D341Med (cell line): ENCODE data around the gene SEC23IP.

ENCODE experiments used
- DNase-seq: peaks from one replicate; pipeline ENCODE4 v3.0.0; 2012; ENCODE audit warnings: low spot score

SEC23IP gene

DNA sequence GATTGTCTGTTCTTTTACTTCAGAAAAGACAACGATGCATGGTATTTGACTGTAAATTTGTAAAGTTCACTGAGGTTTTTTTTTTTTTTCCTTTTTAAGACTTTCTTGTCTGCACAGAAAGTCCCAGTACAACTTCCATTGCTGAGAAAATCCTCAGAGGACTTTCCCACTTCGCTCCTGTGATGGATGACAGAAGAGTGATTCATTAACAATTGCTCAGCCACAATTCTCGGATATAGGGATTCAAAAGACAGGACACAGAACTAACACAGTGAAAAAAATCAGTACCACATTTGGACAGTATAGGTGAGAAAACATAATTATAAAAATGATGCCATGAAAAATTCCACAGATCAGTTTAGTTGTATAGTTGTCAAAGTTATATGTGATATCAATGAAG is 48.0 kb downstream of the SEC23IP start:
- no peak for DNase-seq

DNA sequence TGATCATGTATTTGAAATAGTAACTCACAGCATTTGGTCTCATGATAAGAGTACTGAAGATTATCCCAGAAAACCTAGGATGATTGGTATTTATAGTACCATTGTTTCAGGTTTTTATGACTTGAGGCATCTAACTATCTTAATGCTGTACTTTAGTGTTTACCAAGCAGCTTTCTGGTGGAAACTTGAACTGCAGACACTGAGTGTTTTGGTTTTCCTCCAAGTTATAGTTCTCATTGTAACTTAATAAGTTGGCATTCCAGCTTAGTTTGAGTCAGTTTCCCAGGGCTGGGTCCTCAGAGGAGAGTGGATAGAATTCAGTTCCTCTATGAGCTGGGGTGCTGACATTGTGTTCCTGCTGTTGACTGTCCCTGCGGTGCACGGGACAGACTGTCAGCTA is 50.4 kb downstream of the SEC23IP start:
- no peak for DNase-seq

DNA sequence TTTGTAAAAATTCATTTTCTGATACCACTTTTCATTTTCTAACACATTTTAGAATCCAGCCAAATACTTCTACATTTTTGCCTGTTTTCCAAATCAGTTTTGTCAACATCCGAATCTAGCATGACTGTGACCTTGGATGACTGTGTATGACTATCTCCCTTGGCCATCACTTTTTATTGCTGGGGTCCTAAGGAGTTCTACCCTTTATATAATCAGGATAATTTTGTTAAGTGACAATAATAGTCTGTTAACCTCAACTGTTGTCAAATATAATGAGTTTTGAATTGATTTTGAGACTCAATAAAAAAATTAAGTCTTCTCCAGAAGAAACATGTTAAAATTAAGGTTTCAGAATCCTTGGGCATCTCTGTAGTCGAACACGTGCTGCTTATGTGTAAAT is 53.3 kb downstream of the SEC23IP start:
- no peak for DNase-seq

DNA sequence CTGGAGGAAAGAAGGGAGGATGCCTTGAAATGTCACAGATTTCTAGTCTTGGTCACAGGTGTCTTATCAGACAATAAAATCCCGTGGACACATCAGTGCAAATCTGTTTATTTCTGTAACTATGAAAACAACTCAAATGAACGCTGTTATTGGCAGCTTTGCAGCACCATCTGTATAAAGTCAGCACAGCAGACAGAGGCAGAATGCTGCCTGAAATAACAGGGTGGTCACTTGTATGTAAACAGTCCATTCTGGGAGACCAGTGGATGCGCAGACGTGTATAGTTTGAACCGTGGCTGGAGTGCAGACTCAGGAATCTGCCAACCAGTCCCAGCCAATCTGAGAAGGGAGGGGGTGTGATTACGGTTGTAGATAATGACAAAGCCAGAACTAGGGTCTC is 54.8 kb downstream of the SEC23IP start:
- DNase-seq, result no peak

DNA sequence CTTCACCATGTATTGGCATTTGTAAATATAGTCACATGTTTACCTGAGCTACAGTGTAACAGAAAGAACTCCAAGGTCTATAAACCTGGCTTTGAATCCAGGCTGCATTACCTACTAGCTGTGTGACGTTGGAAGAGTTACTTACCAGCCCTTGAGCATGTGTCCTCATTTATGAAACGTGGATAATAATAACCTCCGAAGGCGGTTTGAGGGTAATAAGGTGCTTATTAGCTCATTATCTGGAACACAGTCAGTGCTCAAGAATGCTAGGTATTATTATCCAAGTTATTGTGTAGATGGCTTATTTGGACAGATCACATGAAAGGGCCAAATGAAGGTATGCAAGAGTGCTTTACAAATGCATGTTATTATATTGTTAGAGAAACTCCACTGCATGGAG is 64.9 kb downstream of the SEC23IP start:
- DNase-seq, result no peak

DNA sequence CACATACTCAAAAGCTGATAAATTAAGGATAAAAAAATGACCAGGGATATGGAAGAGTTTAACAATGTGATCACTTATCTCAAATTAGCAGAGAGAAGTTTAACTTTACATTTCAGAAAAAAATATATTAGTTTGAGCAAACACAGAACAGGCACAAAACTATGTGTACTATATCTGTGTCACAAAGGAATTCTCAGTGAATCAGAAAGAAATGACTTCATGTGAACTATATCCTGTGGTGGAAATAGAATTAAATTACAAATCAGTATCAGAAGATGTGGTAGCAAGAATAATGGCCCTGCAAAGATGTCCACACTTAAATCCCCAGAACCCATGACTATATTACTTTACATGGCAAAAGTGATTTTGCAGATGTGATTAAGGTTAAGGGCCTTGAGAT is 70.3 kb downstream of the SEC23IP start:
- no peak for DNase-seq

DNA sequence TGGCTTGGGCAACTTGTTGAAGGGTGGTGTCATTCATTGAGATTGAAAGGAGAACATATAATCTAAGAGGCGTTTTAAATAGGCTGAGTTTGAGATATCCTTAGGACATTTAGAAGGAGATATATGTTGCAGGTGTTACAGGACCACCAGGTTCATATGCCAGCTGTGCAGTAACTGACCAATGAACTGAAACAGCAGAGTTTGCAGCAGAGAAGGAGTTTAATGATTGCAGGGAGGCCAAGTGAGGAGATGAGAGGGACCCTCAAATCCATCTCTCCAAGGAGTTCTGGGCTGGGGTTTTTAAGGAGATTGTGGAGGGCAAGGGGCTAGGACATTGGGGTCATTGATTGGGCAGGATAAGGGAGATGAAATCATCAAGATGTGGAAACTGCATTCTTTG is 74.5 kb downstream of the SEC23IP start:
- no peak for DNase-seq

DNA sequence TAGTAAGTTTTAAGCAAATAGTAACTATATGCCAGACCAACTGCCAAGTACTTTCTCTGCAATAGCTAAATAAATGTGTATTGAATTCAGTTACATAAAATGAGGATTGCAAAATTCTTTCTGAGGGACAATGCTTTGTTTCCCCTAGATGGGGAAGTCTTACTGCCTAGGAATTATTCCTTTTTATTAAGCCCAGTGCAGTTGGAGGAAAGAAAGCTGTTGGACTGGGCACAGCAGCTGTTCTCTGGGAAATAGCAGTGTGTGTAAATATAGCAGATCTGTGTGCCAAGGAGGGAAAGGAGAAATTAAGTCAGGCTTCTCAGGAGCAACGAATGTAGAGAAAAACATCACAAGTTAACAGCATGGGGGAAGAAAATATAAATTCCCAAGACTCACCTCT is 77.1 kb downstream of the SEC23IP start:
- DNase-seq, result no peak

DNA sequence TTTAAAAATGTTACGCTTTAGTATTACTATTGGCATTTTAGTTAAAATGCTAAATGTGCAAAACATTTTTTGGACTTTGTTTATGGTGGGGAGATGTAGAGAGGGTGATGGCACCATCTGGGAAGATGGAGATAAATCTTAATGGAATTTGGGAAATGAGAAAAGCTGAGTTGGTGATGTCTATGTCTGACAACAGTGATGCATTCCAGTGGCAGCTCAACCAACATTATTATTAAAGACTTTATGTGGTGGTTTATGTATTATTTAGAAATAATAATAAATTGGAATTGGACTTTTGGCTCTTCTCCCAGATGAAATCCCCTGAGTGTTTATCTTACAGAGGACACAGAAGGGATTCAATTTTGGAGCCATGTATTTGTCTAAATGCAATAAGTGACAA is 77.6 kb downstream of the SEC23IP start:
- DNase-seq, result no peak

DNA sequence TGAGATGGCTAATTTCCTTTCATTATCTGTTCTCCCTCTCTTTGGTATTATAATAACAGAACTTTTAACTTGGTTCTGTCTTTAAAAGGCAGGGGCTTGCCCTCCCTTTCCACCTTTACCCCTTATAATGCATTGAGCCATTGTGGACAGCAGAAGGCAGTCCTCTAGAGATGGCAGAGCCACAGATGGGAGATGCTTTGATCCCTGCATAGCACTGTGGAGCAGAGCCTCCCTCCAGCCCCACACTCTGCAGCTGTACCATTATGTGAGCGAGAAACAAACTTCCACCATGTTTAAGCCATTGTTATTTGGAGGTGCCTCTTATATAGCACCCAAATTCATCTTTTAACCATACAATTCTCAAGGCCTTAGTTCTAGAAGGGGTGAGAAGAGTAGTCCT is 78.4 kb downstream of the SEC23IP start:
- no peak for DNase-seq

DNA sequence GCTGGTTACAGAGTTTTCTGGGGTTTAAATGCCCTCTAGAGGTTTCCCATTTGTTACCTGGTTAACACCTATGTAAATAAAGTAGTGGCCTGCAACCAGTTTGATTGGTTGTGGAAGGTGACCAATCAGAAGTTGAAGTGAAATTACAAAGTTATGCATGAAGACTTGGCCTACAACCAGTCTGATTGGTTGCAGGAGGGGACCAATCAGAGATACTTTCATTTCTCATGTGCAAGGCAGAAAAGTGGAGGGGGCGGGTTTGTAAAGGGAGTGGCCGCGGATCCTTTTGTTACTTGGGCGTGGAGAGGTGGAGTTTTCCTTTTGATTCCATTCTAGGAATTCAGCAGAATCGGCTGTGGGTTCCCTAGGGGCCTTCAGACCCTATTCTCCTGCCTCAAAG is 80.8 kb downstream of the SEC23IP start:
- no peak for DNase-seq

DNA sequence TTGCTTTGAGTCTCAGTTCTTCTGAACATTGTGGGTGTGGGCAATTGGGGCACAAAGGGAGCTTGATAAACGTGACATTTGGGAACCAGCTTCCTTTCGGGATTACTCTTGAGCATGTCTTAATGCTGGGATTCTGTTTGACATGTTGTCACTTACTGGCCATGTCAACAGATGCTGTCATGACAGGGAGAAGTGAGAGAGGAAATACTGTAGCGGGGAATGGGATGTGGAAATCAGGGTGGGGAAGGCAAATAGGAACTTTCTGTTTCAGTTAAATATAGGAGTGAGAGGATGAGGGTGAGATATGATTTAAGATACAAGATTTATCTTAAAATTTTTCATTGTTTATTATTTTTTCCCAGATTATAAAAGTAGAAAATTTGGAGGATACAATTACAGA is 83.9 kb downstream of the SEC23IP start:
- no peak for DNase-seq

DNA sequence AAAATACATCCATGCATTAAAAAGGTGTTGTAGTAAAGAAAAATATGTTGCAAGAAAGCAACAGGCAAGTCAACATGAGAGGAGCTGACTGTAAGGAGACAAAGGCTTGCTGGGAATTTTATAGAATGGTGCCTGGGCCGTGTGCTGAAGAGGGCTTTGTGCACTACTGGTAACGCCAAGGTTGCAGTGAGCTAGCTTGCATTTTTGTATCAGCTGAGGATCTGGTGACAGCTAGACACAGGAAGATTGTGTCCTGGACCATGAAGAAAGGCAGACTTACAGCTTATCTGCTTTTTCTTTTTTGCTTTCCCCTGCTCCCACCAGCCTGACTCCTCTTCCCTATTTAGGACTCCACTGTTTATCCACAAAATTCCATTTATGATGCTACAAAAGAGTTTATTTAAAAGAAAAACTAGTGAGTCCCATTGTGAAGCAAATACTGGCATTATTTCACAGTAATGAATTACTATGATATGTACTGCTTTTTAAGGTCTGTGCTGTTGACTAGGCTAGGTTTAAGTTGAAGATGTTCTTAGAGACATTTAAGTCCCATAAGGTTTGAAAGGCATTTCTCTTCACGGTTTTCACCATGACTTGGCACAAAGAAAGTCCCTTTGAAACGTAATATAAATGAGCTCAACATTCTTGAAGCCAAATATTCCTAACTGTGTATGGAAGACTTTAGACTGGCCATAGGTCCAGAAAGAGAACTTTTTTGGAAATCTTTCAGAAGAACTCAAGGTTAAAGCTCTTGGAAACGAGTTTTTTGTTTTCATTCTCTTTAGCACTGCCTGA is 88.6 kb downstream of the SEC23IP start:
- no peak for DNase-seq

DNA sequence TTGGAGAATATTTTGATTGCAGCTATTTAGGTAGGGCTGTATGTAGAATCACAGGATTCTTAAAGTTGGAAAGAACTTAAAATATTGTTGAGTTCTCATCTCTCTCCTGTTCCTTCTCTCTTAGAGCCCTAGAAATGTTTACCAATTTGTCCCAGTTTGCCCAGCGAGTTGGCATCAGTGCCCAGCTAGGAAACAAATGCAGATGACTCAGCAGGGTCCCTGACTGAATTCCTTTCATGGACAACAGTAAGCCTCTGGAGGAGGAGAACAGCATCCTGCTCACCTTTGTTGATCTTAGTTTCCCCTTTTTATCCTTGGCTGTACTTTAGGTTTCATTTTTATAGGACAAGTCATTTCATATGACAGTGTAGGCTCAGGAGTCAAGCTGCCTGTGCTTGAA is 89.3 kb downstream of the SEC23IP start:
- no peak for DNase-seq

DNA sequence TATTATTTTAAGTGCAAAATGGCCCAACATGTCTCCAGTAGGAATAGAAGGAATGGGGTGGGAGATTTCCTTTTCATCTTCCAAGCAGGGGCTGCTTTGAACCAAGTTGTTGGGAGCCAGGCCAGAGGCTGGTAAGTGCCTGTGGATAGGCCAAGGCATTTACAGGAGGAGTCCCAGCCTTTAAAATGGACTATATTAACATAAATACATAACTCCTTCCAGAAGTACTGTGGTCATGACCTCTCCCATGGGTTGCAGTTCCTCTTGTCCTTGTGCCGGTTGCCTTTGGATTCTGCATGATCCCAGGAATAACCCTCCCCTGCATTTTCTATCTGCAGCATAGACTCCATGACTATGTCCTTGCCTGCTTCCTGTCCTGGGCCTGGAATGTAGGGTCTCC is 95.8 kb downstream of the SEC23IP start:
- no peak for DNase-seq

DNA sequence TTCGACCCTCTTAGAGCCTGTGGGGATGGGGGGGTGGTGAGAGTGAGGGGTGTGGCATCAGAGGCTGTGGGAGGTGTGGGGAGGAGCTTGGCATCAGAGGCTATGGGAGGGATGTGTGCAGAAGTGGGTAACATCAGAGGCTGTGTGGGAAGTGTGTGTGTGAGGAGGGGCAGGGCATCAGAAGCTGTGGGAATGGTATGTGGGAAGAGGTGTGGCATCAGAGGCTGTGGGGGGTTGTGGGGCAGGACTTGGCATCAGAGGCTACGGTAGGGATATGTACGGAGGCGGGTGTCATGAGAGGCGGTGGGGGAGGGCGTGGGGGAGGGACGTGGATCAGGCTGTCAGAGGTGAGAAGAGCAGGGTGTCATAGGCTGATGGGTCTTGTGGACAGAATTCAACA is 97.4 kb downstream of the SEC23IP start:
- DNase-seq, result no peak

DNA sequence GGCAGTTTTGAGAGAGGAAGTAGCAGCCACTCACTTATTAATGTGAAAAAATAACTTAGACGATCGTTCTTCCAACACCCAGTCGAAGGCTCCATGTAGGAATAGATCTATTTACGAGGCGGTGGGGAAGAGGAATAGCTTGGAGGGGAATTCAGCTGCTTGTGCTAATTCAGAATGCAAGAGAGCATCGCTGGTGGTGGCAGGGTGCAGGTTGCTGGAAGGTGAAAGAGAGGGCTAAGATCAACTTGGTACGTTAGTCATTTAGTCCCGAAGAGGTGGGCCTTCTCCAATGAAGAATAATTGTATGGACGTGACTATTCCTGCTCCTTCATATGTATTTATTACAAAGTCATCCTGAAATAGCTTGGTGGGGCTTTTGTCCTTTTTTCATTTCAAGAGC is 98.5 kb downstream of the SEC23IP start:
- DNase-seq, result no peak

DNA sequence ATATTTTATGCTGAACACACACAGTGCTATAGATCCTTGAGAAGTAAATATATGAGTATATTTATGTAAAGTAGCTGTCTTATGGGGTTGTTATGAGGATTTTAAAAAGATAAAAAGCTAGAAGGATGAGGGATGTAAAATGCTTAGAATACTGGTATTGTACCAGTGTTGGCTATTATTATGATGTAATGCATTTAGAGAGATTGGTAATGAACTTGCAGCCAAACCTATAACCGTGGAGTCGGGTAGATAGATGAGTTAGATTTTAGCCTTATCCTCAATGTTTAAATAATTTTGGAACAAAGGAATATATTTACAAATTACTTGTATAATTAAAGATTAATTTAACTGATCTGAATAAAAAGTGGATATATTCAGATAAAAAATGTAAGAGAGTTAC is 99.3 kb downstream of the SEC23IP start:
- no peak for DNase-seq
